Upper lobe of left lung (tissue), 6 donors: ENCODE data around the gene SLC1A7. TPM values are rescaled to one million over a fixed set of nuclear protein-coding genes. Genes with fewer than 3 reads are reported as not detected.

ENCODE experiments used
- ATAC-seq, 2 donors: fragments of 200-7000 bp; cut with Tn5 transposase; one replicate each; pipeline ENCODE4 v1.9.1; 2022; ENCODE audit warnings: mild to moderate bottlenecking in 2 of 2, moderate library complexity in 2 of 2; ENCODE audit not compliant: low FRiP score in 2 of 2
- DNase-seq, 2 donors: peaks; one replicate each; pipeline ENCODE4 v3.0.0-alpha.2; 2019 to 2020
- H3K27ac ChIP-seq, 4 donors: fragments of 200-600 bp; sonication (generic); one replicate each; pipeline ENCODE4 v1.5.1; 2016 to 2019
- H3K27me3 ChIP-seq, 4 donors: fragments of 200-600 bp; sonication (generic); one replicate each; pipeline ENCODE4 v1.5.1; 2017 to 2019
- H3K36me3 ChIP-seq, 4 donors: fragments of 200-600 bp; sonication (generic); one replicate each; pipeline ENCODE4 v1.5.1; 2016 to 2019
- H3K4me1 ChIP-seq, 4 donors: fragments of 200-600 bp; sonication (generic); one replicate each; pipeline ENCODE4 v1.5.1; 2018 to 2019
- H3K4me3 ChIP-seq, 4 donors: fragments of 200-600 bp; sonication (generic); one replicate each; pipeline ENCODE4 v1.5.1; 2017 to 2019; ENCODE audit warnings: mild to moderate bottlenecking in 2 of 4, moderate library complexity in 1 of 4
- H3K9me3 ChIP-seq, 4 donors: fragments of 200-600 bp; sonication (generic); one replicate each; pipeline ENCODE4 v1.5.1; 2018 to 2019
- CTCF ChIP-seq, 6 experiments: fragments of 450-650 bp in 4 of 6; fragments of 200-600 bp in 2 of 6; sonication (generic) in 2 of 6; IDR thresholded peaks; one replicate each; pipeline ENCODE4 v1.5.1; 2016 to 2019; ENCODE audit warnings: antibody characterized with exemption in 6 of 6
- EP300 ChIP-seq, 4 donors: sonication (generic); formaldehyde crosslinking; IDR thresholded peaks; one replicate each; pipeline ENCODE4 v1.5.1; 2017; ENCODE audit warnings: antibody characterized with exemption in 4 of 4, control low read depth in 2 of 4
- POLR2A ChIP-seq, 4 donors: fragments of 450-650 bp; IDR thresholded peaks; one replicate each; pipeline ENCODE4 v1.5.1; 2016 to 2017; ENCODE audit warnings: antibody characterized with exemption in 4 of 4, mild to moderate bottlenecking in 2 of 4
- POLR2AphosphoS5 ChIP-seq, 2 donors: sonication (generic); formaldehyde crosslinking; IDR thresholded peaks; one replicate each; pipeline ENCODE4 v1.5.1; 2017; ENCODE audit warnings: antibody characterized with exemption in 2 of 2
- WGBS, 2 donors: methylation state at CpG; one replicate each; pipeline ENCODE4 v1.1.5; 2017 to 2018; 5-methylcytosine and 5-hydroxymethylcytosine counted together
- total RNA-seq, 6 donors: library from RNA; depleted of rRNA in 4 of 6; stranded (reverse); fragments of >200 nt in 4 of 6; gene quantifications; one replicate each; pipeline versions ENCODE4 v1.1.0 to v1.2.1, GENCODE V29; 2016 to 2021
- donor health status: DM: no; HTN: no; CAD: no; lungs with moderate emphysema.
- donor health status: DM: no; HTN: yes; CAD: no; lungs with severe emphysema.

The SLC1A7 gene
- total RNA-seq, 6 donors from 2014 or later = 0.37 to 1.3 (median 0.77) TPM; not detected in 2

GRCh38 chr1:53125623-53126360, 16.6 kb downstream of the SLC1A7 start:
- 67 to 69% methylated on average over 9 to 10 of the region's 10 CpGs for WGBS, 2 donors
- TF ChIP-seq POLR2A (IDR thresholded peaks at IDR 0.05) = no peak
- no peak for TF ChIP-seq POLR2AphosphoS5 (IDR thresholded peaks at IDR 0.05)
- TF ChIP-seq EP300 (IDR thresholded peaks at IDR 0.05) = no peak
- TF ChIP-seq CTCF (IDR thresholded peaks at IDR 0.05) = no peak
- no peak for DNase-seq
- Histone ChIP-seq H3K9me3 (no peaks in the 10 kb centered on the region), H3K27me3 (no peaks in the 10 kb centered on the region), H3K4me1 (peaks cover 0 to 19% (median 3%) of the 10 kb centered on the region in 4 donors), H3K36me3 (no peaks in the 10 kb centered on the region), H3K27ac (no peak overlapping the region), H3K4me3 (no peak overlapping the region)
- no peak for ATAC-seq

GRCh38 chr1:53125122-53125521, 17.3 kb downstream of the SLC1A7 start:
- peaks cover 0 to 19% (median 3%) of the 10 kb centered on the region in 4 donors for H3K4me1 ChIP-seq

GRCh38 chr1:53123453-53124140, 18.8 kb downstream of the SLC1A7 start:
- Histone ChIP-seq H3K9me3 (no peaks in the 10 kb centered on the region), H3K4me3 (no peak overlapping the region), H3K27me3 (no peaks in the 10 kb centered on the region), H3K4me1 (peaks cover 0 to 19% (median 3%) of the 10 kb centered on the region in 4 donors), H3K36me3 (no peaks in the 10 kb centered on the region), H3K27ac (peak overlapping the region; percentile 35 to 71 (median 52))
- ATAC-seq (peak; percentile 25 to 78), DNase-seq (peak in 1 of 2 donors; percentile 71)
- WGBS, 2 donors = 85 to 87% methylated on average over 4 to 19 of the region's 19 CpGs
- TF ChIP-seq POLR2A (IDR thresholded peaks at IDR 0.05) = no peak
- peak in 1 of 2 donors; percentile 13 for TF ChIP-seq POLR2AphosphoS5 (IDR thresholded peaks at IDR 0.05)

More at GRCh38 chr1:53125122-53125521, 17.3 kb downstream of the SLC1A7 start:
- 74 to 91% methylated on average over 6 of the region's 6 CpGs for whole genome bisulfite sequencing, 2 donors
- TF ChIP-seq EP300 (IDR thresholded peaks at IDR 0.05) = no peak
- TF ChIP-seq CTCF (IDR thresholded peaks at IDR 0.05) = no peak
- TF ChIP-seq POLR2A (IDR thresholded peaks at IDR 0.05) = no peak
- no peak for TF ChIP-seq POLR2AphosphoS5 (IDR thresholded peaks at IDR 0.05)
- H3K27me3 ChIP-seq = no peaks in the 10 kb centered on the region
- no peak overlapping the region for H3K4me3 ChIP-seq
- H3K9me3 ChIP-seq = no peaks in the 10 kb centered on the region
- ATAC-seq (no peak), DNase-seq (no peak)
- H3K27ac ChIP-seq = no peak overlapping the region
- no peaks in the 10 kb centered on the region for H3K36me3 ChIP-seq

- H3K27me3 ChIP-seq = no peaks in the 10 kb centered on the region
- H3K4me3 ChIP-seq = no peak overlapping the region
- 78 to 81% methylated on average over 6 to 7 of the region's 7 CpGs for WGBS, 2 donors
- TF ChIP-seq CTCF (IDR thresholded peaks at IDR 0.05) = no peak
- TF ChIP-seq POLR2AphosphoS5 (IDR thresholded peaks at IDR 0.05) = no peak
- TF ChIP-seq POLR2A (IDR thresholded peaks at IDR 0.05) = no peak
- TF ChIP-seq EP300 (IDR thresholded peaks at IDR 0.05) = no peak
- H3K27ac ChIP-seq = peak overlapping the region; percentile 35 to 71 (median 52)
- ATAC-seq = no peak
- no peaks in the 10 kb centered on the region for H3K9me3 ChIP-seq
- no peaks in the 10 kb centered on the region for H3K36me3 ChIP-seq
- DNase-seq = no peak
- peaks cover 0 to 19% (median 3%) of the 10 kb centered on the region in 4 donors for H3K4me1 ChIP-seq
Observed at GRCh38 chr1:53122961-53123413, 19.5 kb downstream of the SLC1A7 start.

- Histone ChIP-seq H3K4me3 (no peak overlapping the region), H3K4me1 (peaks cover 0 to 19% (median 3%) of the 10 kb centered on the region in 4 donors), H3K27ac (peak overlapping the region in 2 of 4 donors; percentile 52 to 71), H3K9me3 (no peaks in the 10 kb centered on the region), H3K36me3 (no peaks in the 10 kb centered on the region), H3K27me3 (no peaks in the 10 kb centered on the region)
- ATAC-seq (peak in 1 of 2 donors; percentile 35), DNase-seq (no peak)
- 66 to 76% methylated on average over 4 to 10 of the region's 10 CpGs for WGBS, 2 donors
- TF ChIP-seq POLR2AphosphoS5 (IDR thresholded peaks at IDR 0.05) = no peak
- TF ChIP-seq POLR2A (IDR thresholded peaks at IDR 0.05) = no peak
- TF ChIP-seq CTCF (IDR thresholded peaks at IDR 0.05) = no peak
- TF ChIP-seq EP300 (IDR thresholded peaks at IDR 0.05) = no peak
Observed at GRCh38 chr1:53122201-53122885, 20.1 kb downstream of the SLC1A7 start.
